Measurements from ENCODE around the gene STX11.

Gene STX11

DNA sequence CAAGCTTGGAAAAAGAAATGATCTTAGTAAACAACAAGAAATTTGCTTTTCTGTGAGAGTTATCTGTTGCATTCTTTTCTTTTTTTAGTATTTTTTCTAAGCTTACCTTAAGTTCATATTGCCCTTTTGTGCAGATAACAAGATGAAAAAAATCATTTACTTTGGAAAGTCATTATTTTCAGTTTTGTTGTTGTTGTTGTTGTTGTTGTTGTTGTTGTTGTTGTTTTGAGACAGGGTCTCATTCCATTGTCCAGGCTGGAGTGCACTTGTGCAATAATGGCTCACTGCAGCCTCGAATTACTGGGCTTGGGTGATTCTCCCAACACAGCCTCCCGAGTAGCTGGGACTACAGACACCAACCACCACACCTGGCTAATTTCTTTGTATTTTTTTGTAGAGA is 8.8 kb upstream of the STX11 start:
- DNase-seq (ENCODE audit: low read depth, low spot score), result no peak

DNA sequence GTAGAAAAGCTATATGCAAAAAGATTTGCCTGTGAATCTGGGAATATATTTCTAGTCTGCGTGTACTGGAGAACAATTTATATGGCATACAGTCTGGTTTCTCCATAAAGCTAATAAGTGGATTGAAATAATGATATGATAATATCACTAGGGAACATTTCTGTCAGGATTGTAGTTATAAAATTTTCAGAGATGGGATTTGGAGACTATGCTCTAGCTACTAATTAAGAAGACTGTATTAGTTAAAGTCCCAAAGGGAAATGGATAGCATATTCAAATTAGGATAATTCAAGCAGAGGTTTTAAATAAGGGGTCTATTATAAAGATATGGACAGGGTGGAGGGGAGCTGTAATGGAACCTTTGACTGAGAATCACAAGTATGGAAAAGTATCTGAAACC is 7.2 kb upstream of the STX11 start:
- no peak for DNase-seq (ENCODE audit: low read depth, low spot score)

DNA sequence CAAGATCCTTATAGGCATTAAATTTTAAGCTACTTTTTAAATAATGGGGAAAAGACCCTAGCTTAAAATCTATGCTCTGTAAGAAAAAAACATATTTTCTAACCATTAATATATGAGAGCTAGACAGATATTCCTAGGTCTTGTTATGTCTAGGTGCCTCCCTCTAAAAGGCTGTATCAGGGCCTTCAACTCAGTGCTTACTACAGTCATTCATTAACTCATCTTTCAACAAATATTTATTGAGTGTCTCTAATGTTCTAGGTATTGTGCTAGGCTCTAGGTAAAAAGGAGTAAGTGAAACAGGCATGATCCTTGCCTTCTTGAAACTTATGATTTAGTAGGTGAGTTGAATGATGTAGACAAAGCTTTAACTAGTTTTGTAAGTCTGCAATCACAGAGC is 6.4 kb upstream of the STX11 start:
- DNase-seq (ENCODE audit: low read depth, low spot score), result no peak

DNA sequence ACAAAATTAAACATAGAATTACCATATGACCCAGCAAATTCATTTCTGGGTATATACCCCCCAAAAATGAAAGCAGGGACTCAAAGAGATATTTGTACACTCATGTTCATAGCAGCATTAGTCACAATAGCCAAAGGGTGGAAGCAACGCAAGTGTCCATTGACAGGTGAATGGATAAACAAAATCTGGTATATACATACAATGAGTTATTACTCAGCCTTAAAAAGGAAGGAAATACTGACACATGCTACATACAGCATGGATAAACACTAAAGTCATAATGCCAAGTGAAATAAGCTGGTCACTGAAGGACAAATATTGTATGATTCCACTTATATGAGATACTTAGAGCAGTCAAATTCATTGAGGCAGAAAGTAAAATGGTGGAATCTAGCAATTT is 5.3 kb upstream of the STX11 start:
- no peak for DNase-seq (ENCODE audit: low read depth, low spot score)

DNA sequence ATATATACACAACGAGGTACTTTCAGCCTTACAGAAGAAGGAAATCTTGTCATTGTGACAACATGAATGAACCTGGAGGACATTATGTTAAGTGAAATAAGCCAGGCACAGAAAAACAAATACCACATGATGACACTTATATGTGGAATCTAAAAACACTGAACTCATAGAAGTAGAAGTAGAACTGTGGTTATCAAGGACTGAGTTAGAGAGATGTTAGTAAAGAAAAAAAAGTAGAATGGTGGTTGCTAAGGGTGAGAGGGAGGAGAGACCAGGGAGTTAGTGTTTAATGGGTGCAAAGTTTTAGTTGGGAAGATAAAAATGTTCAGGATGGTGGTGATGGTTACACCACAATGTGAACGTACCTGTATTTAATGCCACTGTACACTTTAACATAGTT is 4.8 kb upstream of the STX11 start:
- no peak for DNase-seq (ENCODE audit: low read depth, low spot score)

DNA sequence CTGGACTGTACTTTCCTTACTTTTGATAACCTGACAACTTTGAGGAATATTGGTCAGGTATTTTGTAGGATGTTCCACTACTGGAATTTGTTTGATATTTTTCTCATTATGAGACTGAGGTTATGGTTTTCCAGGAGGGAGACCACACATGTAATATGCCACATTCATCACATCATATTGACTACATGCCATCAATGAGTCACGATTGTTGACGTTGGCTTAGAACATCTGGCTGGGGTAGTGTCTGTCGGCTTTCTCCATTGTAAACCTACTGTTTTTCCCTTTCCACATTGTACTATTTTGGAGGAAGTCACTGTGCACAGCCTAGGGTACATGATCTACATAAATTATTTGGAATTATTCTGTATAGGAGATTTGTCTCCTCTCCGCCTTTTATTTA is 1.4 kb upstream of the STX11 start:
- DNase-seq (ENCODE audit: low read depth, low spot score), result no peak

DNA sequence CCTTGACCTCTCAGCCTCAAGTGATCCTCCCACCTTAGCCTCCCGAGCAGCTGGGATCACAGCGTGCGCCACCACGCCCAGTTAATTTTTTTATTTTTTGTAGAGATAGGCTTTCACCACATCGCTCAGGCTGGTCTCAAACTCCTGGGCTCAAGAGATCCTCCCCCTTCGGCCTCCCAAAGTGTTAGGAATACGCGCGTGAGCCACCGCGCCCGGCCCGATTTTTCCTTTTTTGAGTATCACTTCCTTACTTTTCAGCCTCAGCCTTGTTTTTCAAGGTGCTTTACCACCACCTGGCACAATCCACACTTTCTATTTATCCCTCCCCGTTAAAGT is 791 bp upstream of the STX11 start:
- DNase-seq (ENCODE audit: low read depth, low spot score), result no peak

DNA sequence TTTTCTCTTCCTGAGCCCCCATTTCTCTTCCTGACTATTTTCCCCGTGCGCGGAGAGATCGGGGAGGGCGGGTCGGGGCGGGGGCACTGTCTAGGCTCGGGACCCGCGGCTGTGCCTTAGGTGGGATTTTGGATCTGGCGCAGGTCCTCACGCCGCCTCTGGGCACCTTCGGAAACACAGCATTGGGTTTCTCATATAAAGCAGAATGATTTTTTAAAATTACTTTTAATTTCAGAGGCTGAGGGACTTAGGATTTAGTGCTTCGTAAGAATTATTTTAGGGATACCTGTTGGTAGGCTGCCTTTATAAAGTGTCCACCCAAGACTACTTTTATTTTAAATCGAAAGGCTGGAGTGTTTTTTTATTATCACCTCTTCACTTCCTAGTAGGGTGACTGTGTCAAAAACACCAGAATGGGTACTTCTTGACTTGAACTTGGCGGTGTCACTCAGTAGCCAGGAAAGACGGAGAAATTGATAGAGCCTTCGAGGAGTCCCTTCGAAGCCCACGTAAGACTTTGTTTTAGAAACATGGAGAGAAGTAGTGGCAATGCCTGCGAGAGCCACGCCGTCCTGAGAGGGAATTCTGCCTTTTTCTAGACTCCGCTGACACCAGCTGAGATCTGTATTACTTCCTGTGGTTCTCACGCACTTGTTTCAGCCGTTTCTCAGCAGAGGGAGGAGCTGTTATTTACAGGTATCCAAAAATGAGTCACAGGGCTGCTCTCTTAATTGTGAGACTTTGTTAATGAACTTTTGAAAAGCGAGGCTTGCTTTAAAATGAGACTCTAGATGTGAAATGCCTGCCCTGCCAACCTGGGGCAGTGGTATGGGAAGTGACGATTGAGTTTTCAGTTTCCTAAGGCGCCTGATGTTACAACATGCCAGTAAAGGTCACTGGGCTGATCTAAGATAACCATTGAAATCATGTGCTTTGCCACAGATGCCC is 667 bp downstream of the STX11 start:
- peak; percentile 52 for DNase-seq (ENCODE audit: low read depth, low spot score)

DNA sequence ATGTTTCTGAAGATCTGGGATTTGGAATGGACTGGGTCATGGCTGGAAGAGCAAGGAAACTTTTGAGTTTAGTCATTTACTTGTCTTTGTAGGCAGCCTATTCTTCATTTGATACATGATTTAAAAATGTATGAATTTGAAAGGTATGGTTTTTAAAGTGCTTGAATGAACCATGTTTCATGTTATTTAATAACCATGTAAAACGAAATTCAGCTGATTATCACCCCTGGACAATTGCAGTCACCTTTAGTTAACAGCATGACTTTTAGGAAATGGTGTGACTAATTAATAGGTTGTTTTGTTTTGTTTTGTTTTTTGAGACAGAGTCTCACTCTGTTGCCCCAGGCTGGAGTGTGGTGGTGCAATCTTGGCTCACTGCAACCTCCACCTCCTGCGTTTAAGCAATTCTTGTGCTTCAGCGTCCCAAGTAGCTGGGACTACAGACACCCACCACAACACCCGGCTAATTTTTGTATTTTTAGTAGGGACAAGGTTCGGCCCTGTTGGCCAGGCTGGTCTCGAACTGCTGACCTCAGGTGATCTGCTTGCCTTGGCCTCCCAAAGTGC is 2.1 kb downstream of the STX11 start:
- DNase-seq (ENCODE audit: low read depth, low spot score), result no peak

DNA sequence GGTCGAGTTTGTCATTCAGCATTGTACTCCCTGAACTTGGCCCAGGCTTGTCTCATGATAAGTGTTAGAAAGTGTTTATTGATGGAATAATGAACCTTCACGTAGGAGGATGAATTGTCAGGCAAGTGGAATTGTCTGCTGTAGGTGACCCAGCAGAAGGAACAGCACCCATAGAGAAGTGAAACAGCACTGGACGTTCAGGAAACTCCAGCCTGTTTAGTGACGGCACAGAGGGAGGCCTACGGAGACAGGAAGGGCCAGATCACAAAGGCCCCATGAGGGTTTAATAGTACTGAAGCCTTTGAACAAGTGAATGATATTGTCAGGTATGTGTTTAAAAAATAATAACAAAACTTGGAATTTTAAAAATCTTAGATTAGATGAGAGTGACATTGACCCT is 2.9 kb downstream of the STX11 start:
- no peak for DNase-seq (ENCODE audit: low read depth, low spot score)

DNA sequence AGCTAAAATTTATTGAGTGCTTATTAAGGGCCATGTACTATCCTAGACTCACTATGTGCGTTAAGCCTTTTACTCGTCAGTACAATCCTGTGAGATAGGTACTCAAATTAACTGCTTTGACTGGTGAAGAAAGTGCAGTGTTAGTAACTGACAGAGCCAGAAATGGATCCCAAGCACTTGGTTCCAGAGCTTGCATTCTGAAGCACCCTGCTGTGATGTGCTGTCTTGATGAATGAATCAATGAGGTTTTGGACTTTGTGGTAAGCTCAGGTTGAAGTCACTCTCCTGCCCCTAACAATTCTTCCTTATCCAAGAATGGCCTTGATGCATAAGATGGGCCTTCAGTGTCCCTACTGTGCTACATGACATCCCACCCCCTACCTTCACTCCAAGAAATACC is 3.7 kb downstream of the STX11 start:
- no peak for DNase-seq (ENCODE audit: low read depth, low spot score)

DNA sequence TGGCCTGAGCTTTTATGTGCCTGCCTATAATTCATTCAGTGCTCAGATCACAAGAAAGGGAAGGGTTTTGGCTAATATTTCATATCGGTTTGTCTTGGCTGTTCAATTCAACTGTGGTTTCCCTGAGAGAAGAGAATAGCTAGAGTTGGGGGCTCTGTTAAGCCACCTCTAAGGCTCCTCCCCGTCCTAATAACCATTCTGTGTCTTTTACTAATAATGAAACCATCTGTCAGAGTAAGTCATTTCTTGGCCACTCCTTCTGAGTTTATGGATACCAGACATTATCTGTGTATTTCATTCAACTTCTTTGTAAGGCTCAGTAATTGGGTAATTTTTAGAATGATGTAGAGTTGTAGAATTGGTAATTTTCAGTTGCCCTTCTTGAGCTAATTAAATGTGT is 5.2 kb downstream of the STX11 start:
- DNase-seq (ENCODE audit: low read depth, low spot score), result no peak

DNA sequence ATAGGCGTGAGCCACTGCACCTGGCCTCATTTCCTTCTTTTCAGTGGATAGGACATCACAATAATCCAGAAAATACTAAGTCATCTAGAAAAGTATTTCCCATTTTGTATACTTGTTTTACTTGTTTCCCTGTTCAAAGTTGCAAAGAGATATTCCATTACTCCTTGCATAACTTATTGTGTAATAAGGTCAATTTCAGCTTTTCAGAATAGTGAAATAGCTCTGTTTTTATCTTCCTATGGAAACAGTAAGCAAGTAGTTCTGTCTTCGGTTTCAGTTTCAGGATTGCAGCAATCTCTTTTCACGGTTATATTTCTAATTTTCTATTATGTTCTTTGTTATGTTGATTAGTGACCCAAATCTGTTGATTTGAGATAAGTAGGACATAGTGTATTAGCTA is 6.0 kb downstream of the STX11 start:
- no peak for DNase-seq (ENCODE audit: low read depth, low spot score)

DNA sequence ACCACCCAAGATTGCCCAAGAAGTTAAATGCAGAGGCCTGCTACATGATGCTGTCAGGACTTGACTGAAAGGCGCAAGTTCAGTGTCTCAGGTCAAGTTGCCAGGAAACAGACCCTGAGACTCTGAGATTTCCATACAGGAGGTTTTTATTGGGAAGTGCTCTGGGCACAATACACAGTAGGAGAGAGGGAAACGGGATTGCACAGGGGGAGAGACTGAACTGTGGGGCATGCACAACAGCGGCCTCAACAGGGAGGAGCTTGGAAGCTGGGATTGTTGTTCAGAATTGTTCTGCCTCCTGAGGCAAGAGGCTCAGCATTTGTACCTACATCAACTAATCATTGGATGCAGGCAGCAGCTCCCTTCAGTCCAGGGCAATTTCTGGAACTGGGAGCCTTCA is 6.7 kb downstream of the STX11 start:
- no peak for DNase-seq (ENCODE audit: low read depth, low spot score)

DNA sequence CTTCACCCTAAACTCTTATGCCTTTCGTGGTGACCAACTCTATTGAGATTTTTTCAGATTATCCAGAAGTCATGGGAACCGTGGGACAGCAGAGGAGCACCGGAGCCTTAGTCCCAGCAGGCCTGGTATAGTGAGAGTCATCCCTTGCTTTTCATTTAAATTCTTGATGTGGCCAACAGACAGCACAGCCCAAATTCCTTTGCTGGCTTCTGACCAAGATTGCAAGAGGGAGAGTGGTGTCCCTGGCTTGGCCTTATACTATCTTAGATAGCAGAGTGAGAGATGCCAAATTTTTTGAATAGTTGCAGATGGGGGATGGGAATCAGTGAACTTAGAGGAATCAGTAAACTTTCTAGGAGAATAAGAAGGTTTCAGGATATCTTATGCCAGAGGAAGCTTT is 7.8 kb downstream of the STX11 start:
- DNase-seq (ENCODE audit: low read depth, low spot score), result no peak

DNA sequence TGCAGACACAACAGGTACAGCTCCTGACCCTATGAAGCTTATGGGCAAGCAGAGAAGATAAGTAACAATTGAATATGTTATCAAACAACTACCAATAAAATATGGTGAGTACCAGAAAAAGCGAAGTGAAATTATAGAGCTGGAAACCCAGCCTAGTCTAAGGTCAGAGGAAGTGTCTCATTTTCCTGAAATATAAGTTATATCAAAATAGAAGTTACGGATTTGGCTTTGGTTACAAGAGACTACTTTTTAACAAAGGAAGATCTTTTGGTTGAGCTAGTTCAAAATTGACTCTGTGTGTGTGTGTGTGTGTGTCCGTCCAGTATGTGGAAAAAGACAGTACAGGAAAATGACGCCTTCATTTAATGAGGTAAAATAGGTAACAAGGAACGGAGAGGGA is 8.9 kb downstream of the STX11 start:
- DNase-seq (ENCODE audit: low read depth, low spot score), result no peak

DNA sequence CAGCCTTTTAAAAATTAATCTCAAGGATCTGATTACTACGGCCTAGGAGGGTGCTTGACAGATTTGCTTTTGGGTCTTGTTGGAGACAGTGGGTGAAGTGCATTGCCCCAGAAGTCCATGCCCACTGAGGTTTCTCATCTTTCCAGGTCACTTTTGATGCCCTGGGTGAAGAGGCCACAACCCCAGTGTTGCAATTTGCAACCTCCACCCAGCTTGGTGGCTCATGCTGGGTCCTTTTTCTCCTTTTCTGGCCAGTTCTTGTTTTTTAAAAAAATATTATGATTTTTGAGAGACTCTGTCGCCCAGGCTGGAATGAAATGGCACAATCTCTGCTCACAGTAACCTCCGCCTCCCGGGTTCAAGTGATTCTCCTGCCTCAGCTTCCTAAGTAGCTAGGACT is 9.4 kb downstream of the STX11 start:
- DNase-seq (ENCODE audit: low read depth, low spot score), result no peak

DNA sequence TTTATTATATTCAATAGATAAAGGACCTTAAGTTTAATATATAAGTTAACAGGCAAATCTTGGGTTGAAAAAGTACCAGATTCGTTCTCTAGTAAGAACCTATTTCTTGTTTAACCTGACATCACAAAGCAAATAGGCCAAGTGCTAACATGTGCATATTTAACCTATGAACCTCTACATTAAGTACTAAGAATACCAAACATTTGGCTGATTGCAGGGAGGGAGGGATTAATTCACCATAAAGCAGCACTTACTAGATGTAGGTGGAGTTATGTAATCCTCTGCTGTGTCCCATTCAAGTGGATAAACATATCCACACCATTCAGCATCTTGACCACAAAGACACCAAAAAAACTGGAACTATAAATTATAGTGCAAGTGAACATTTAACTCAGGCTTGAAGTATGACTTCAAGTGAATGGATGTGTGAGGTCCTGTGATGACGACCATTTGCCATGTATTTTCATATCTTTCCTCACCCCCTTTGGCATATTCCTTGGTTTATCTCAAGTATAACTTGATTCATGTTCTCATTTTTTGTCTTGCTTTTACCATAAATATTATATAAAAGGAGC is 10.2 kb downstream of the STX11 start:
- no peak for DNase-seq (ENCODE audit: low read depth, low spot score)

DNA sequence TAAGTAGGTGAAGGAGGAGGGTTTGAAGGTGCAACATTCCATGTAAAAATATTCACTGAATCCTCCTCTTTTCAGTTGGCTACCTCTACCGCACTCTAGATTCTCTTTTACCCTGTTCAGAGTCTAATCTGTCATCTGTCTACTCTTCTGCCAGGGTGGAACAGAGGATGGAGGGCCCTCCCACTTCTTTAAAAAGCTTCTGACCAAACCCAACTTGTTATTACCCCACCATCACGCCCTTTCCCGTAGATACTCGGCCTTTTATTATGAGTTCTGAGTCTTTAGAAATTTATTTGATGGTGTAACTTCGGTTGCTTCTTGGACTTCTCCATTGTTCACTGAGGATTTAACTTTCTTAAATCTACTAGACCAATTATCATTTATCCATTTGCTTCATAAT is 11.7 kb downstream of the STX11 start:
- no peak for DNase-seq (ENCODE audit: low read depth, low spot score)

DNA sequence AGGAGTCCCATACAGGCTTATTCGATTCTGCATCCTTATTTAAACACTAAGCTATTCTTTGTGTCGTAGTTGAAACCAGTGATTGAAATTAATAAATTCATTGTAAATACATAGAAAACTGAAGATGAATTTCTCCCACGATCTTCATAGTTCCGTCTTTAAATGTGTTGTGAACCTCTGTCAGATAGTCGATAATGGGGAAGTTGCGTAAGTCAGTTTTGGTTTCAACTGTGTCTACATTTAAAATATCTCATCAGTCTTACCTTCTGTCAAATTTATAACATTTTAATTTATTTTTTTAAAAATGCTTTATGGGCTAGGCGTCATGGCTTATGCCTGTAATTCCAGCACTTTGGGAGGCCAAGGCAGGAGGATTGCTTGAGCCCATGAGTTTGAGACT is 12.7 kb downstream of the STX11 start:
- no peak for DNase-seq (ENCODE audit: low read depth, low spot score)

DNA sequence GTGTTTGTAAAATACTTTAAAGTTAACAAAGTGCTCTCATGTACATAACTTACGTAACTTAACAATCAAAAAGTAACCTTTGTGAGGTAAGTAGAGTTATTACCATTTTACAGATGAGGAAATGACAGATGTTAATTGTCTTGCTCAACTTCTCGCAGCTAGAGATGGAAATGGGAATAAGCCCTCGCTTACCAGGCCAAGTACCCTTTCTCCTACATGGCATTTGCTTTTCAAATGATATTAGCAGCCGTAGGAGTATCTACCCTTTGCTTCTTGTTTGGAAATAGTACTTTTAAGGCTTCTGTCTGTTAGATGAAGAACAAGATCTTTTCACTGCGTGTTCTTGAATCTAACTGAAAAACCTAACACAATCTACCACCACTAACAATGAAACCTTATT is 15.5 kb downstream of the STX11 start:
- no peak for DNase-seq (ENCODE audit: low read depth, low spot score)

DNA sequence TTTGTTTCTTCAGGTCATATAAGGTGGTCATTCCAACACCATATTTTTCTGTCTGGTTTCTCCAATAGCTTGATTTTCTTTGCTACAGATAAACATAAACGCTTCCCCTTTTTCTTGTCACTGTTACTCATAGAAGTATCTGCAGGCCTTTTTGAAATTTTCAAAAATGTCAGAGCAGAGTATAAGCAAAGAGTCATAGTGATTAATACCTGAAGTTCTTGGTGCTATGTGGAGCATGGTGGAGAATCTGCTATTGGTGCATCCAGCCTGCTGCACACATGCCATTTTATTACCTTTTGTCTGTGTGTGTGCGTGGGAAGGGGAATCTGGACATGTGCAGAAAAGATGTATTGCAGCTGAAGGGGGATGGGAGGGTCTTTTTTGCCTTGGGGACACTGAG is 19.7 kb downstream of the STX11 start:
- DNase-seq (ENCODE audit: low read depth, low spot score), result no peak

DNA sequence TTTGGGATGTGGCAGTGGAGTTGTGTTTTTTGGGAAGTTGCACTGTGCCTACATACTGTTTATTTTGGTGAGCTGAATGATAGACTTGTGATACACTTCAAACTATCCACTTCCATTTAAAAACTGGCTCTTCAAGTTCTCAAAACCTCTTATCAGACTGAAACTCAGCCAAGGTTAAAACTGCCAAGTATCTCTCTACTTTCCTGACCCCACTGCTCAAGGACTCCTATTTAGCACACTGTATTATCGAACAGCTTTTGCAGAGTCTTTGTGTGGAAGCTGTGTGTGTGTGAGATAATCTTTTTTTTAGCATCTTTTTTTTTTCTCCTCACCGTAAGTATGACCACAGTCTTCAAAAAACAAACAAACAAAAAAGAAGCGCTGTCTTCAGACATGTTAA is 21.1 kb downstream of the STX11 start:
- DNase-seq (ENCODE audit: low read depth, low spot score), result no peak
